COLO668 (cell line): ENCODE data around the gene SEPTIN3.

Experiments used
- DNase-seq: peaks from one replicate; lab custom pipeline; 2025; ENCODE audit not compliant: unreplicated experiment; lab: John Stamatoyannopoulos, UW

The SEPTIN3 gene

GRCh38 chr22:42007922-42008321 lies 38.7 kb downstream of the SEPTIN3 start:
- DNase-seq: no peak

- DNase-seq: no peak
Observed at GRCh38 chr22:42010778-42011177, 41.5 kb downstream of the SEPTIN3 start.

DNA sequence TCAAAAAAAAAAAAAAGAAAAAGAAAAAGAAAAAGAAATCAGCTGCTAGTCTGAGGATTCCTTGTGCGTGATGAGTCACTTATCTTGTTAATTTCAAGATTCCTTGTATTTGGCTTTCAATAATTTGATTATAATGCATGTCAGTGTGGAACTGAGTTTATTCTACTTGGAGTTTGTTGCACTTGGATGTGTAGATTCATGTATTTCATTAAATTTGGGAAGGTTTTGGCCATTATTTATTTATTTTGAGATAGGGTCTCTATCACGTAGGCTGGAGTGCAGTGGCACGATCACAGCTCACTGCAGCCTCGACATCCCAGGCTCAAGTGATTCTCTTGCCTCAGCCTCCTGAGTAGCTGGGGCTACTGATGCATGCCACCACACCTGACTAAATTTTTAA lies 44.1 kb downstream of the SEPTIN3 start:
- DNase-seq: no peak

DNA sequence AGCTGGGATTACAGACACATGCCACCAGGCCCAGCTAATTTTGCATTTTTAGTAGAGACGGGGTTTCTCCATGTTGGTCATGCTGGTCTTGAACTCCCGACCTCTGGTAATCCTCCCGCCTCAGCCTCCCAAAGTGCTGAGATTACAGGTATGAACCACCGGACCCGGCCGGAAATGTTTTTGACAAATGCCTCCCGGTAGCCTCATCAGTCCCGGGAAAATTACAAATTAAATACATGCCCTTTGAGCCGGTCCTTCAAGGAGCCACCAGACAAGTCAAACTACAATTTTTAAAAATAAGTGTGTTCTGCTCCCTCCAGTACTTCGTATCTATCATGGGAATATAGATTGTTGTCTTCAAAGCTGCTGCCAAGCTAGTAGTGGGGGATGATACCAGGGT lies 46.9 kb downstream of the SEPTIN3 start:
- DNase-seq: no peak

DNA sequence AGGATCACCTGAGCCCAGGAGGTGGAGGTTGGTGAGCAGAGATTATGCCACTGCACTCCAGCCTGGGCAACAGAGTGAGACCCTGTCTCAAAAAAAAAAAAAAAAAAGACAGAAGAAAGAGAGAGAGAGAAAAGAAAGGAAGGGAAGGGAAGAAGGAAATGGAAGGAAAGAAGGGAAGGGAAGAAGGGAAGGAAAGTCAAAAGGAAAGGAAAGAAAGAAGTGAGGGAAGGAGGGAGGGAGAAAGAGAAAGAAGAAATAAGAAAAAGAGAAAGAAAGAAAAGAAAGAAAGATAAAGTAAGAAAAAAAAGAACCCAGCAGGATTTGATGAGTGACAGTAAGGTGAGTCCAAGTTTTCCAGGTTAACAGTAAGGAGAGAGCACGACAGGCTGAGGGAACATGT lies 49.0 kb downstream of the SEPTIN3 start:
- DNase-seq: no peak
